NCI-H1417 treated with DMSO at 0.1 percent for 48 hours (cell line): ENCODE data around the gene DOP1A.

Experiments used
- DNase-seq: peaks from one replicate; lab custom pipeline; 2025; lab: John Stamatoyannopoulos, UW

The DOP1A gene

DNA sequence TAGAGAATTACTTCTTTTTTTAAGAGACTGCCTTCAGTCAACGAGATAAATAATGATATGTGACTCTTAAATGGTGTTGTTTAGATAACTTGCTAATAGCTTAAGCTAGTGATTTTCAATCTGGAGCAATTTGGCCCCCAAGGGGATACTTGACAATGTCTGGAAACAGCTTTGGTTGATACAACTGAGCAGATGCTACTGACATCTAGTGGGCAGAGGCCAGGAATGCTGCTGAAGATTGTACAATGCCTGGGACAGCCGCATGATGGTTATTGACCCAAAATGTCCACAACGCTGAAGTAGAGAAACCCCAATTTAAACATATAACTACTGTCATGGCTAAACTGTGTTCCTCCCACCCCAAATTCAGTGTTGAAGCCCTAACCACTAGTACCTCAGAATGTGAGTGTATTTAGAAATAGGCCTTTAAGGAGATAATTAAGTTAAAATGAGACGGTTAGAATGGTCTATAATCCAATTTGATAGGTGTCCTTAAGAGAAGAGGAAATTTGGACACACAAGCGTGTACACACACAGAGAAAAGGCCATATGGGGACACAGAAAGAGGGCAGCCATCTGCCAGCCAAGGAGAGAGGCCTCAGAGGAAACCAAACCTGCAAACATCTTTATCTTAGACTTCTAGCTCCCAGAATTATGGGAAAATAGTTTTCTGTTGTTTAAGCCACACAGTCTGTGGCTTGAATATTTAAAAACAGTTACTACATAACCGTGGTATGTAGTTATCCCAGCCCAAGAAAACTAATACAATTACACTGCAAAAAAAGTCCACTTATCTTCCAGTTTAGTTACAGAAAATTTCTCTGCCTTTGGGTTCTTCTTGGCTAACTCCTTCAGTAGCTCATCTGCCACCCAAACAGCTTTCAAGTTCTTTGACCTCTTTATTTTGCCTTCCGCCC lies 147.9 kb downstream of the DOP1A start:
- DNase-seq = no peak

GRCh38 chr6:83216806-83217205 lies 149.3 kb downstream of the DOP1A start:
- DNase-seq = no peak
